ENCODE measurements around the gene EEPD1.
"Not testable (repeated sequence)": the region's sequence is repeated elsewhere in the genome, so short reads cannot be mapped to it uniquely, and the experiment has no call there.

DNA sequence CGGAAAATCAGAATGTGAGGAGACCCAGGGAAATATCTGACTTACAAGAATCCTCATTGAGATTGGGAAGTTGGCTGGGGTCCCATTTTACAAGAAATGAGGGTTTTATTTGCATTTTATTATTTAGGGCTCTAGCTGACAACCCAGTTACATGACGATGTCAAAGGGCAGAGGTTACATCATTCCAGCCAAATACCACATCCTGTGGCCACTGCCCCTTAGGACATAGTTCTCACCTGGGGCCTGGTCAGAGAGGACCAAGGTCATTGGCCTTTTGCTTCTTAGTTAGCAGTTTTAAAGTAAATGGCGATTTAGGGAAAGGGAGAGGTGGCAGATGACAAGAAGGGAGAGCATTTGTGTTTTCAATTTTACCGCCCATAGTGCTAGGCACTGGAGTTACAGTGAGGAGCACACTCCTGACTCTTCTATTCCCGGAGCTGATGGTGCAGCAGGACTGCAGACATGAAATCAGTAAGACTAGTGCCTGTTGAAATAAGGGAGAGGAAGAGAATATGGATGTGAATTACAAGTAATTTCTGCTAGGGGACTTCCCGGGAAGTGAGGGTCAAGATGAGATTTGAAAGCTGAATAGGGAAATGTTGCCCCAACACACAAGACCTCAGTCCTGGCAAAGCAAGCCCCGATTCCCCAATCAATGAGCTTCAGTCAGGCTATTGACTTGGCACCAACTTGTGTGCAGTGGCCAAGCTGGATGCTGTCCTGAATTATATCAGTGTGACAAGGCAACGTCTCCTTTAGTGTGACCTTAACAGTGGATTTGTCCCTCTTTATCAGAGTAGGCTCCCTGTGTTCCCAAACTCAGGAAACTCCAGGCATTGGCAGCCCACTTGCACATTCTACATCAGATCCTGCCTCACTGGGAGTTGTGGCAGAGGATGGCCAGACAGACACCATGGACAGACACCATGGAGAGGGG is 45.8 kb upstream of the EEPD1 start:
- not testable (repeated sequence) for TF ChIP-seq POLR2A (IDR thresholded peaks at IDR 0.05)
- TF ChIP-seq, protein P1, sequence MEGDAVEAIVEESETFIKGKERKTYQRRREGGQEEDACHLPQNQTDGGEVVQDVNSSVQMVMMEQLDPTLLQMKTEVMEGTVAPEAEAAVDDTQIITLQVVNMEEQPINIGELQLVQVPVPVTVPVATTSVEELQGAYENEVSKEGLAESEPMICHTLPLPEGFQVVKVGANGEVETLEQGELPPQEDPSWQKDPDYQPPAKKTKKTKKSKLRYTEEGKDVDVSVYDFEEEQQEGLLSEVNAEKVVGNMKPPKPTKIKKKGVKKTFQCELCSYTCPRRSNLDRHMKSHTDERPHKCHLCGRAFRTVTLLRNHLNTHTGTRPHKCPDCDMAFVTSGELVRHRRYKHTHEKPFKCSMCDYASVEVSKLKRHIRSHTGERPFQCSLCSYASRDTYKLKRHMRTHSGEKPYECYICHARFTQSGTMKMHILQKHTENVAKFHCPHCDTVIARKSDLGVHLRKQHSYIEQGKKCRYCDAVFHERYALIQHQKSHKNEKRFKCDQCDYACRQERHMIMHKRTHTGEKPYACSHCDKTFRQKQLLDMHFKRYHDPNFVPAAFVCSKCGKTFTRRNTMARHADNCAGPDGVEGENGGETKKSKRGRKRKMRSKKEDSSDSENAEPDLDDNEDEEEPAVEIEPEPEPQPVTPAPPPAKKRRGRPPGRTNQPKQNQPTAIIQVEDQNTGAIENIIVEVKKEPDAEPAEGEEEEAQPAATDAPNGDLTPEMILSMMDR (IDR thresholded peaks at IDR 0.05): not testable (repeated sequence)

All from Peyer's patch (tissue), 4 donors.